Stimulated activated CD4-positive, alpha-beta T cell treated with anti-CD3 and anti-CD28 coated beads, TNF-alpha, amount 100 ng/mL, for 4 hours (primary cell): ENCODE measurements around the gene ARRB2.
"Not testable (repeated sequence)": the region's sequence is repeated elsewhere in the genome, so short reads cannot be mapped to it uniquely, and the experiment has no call there.

Source experiments
- DNase-seq, 3 experiments: peaks; one replicate each; pipeline ENCODE4 v3.0.0-alpha.2; 2020; ENCODE audit warnings: low read depth in 3 of 3

The ARRB2 gene

GRCh38 chr17:4701116-4701515 is 9.3 kb upstream of the ARRB2 start:
- DNase-seq: no peak

DNA sequence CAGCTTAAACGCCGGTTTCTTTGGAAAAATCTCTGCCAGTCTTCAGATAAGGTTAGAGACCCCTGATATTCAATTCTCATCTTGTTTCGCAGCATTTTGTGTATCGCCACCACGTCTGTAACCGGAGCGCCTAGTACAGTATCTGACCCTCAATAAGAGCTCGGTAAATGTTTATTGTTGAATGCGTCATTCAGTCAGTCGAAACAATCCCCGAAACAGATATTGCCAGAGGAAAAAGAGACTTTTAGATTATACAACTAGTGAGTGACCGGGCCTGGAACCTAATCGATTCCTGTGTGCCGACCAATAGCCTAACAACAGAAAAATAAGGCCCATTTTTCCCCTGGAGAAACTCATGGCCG is 7.1 kb upstream of the ARRB2 start:
- DNase-seq: no peak

GRCh38 chr17:4704574-4704907 is 5.9 kb upstream of the ARRB2 start:
- not testable (repeated sequence) for DNase-seq

DNA sequence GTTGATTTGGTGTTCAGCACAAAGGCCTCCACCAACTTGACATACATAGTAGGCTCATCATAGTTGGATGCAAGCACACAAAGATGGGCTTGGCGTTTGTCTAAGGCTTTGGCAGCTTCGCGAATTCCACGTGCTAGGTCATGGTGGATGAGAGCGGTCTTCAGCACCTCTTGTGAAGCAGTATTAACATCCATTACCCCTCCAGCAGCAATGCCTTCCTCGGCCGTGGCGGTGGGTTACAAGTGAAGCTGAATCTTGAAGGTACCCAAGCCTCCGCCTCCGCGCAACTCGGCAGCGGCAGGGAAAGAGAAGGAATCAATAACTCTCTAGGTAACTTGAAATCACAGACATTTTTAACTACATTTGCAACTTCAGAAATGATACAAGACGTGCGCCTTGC is 5.4 kb upstream of the ARRB2 start:
- no peak for DNase-seq

DNA sequence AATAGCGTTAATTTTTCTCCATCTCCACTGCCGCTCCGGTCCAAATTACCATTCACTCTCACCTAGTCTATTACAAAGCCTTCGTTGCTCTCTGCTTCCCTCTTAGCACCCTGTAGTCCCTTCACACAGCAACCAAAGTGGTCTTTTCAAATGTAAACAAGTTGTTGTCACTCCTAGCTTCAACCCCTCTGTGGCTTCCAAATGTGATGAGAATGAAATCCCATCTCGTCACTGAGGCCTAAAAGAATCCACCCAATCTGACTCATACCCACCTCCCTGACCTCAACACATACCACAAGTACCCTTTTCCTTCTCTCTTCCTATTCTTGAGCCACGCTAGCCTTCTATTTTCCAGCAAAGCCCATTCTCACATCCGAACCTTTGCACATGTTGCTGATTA is 4.3 kb upstream of the ARRB2 start:
- DNase-seq: no peak

DNA sequence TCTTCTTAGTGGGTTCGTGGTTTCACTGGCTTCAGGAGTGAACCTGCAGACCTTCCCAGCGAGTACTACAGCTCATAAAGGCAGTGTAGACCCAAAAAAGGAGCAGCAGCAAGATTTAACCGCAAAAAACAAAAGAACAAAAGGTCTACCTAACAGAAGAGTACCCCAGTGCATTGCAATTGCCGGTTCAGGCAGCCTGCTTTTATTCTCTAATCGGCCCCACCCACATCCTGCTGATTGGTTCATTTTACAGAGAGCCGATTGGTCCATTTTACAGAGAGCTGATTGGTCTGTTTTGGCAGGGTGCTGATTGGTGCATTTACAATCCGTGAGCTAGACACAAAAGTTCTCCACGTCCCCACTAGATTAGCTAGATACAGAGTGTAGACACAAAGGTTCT is 2.0 kb upstream of the ARRB2 start:
- DNase-seq: no peak

GRCh38 chr17:4710693-4711634 is 532 bp downstream of the ARRB2 start:
- DNase-seq: no peak

- DNase-seq: no peak
These were observed 1.3 kb downstream of the ARRB2 start for GRCh38 chr17:4711661-4712181.

- DNase-seq: no peak
These were observed 2.1 kb downstream of the ARRB2 start for GRCh38 chr17:4712526-4712925.

DNA sequence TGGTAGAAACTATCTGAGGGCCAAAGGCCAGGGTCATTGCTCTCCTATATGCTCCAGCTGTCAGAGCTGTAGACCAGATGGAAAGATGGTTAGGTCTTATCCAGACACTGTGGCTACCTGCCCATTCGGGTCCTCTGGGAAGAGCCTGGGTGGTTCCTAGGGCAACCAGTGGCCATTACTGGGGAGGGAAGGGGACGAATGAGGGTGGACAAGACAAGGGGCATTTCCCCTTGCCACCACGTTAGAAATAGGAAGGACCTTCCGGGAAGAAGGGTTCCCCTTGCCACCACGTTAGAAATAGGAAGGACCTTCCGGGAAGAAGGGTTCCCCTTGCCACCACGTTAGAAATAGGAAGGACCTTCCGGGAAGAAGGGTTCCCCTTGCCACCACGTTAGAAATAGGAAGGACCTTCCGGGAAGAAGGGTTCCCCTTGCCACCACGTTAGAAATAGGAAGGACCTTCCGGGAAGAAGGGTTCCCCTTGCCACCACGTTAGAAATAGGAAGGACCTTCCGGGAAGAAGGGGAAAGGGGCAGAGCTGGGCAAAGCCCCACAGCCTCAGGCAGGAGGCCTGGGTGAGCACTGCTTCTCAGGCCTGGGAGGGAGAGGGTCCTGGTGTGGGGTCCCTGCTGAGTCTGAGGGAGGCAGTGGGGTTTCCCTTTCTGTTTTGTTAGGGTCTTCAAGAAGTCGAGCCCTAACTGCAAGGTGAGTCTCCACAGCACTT is 4.1 kb downstream of the ARRB2 start:
- DNase-seq: not testable (repeated sequence)

DNA sequence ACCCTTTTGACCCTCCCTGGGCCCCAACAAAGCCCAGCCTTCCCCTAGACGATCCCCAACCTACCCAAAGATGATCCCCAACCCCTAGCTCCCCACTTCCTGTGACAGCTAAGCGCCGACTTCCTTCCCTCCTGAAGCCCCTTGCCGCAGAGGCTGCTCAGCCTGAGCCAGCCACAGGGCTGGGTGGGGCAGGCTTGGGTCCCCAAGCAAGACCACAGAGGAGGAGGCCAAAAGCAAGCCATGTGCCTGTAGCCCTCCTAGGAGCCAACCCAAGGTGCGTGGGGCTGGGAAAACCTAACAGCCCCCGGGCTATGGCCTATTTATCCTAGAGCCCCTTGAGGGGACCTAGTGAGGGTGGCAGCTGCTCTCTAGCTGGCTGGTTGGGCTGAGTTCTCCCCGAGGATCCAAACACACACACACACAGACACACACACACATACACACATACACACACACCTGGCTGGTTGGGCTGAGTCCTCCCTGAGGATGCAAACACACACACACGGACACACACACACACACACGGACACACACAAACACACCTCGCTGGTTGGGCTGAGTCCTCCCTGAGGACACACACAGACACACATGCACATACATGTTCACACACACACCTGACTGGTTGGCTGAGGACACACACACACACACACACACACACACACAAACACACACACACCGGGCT is 4.8 kb downstream of the ARRB2 start:
- DNase-seq: no peak

DNA sequence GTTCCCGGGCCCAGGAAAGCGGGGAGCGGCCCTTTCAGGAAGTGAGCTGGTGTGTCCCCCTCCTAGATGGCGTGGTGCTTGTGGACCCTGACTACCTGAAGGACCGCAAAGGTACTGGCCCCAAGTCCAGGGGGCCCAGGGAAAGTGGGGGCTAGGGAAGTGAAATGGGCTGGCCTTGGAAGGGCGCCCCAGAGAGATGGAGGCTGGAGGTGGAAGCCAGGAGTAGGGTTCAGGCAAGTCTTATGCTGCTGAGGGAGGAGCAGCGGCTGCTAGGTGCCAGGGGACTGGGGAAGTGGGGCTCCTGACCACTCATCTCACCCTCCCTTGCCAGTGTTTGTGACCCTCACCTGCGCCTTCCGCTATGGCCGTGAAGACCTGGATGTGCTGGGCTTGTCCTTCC is 5.6 kb downstream of the ARRB2 start:
- DNase-seq: no peak

DNA sequence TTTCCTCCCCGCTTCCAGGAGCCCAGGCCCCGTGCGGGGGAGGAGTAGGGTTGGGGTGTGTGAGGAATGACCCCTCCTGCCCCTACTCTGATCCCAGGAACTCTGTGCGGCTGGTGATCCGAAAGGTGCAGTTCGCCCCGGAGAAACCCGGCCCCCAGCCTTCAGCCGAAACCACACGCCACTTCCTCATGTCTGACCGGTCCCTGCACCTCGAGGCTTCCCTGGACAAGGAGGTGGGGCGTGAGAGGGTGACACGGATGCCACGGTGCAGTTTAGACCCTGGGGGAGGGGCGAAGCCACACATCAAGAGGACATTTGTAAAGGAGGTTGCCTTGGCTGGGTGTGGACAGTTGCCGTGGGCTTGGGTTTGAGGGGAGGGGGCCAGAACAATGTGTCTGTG is 7.4 kb downstream of the ARRB2 start:
- DNase-seq: no peak

- DNase-seq: no peak
These were observed 7.8 kb downstream of the ARRB2 start for GRCh38 chr17:4718276-4718675.

DNA sequence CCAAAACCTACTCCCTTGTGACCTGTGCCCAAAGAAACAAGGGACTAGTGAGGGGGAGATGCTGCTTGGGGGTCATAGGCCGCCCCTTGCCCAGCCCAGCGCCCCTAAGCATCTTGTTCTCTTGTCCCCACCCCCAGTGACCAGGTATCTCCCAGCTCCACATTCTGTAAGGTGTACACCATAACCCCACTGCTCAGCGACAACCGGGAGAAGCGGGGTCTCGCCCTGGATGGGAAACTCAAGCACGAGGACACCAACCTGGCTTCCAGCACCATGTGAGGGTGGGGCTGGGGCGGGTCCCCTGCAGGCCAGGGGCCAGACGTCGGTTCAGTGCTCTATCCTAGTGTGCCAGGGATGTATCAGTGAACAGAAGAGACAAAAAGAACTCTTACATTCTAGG is 8.7 kb downstream of the ARRB2 start:
- no peak for DNase-seq

DNA sequence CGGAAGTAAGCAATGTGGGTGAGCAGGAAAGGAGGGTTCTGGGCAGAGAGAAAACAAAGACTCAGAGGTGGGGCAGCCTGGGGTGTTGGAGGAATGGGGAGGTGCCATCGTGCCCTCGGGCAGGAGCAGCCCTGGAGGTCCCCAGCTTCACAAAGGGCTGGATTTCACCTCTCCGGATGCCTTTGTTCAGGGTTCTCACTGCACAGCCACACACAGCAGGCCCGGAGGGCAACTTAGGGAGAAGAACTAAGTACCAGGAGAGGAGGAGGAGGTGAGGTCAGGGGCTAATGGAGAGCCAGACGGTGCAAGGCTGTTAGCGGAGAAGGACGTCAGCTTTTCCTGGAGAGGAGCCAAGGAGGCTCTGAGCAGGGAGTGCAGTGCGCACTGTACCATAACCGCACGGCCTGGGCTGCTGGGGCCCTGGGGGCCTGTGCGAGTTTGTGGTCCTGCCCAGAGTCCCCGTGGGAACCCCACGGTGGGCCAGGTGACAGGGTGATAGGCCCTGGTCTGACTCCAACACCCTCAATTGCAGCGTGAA is 9.3 kb downstream of the ARRB2 start:
- DNase-seq: no peak

DNA sequence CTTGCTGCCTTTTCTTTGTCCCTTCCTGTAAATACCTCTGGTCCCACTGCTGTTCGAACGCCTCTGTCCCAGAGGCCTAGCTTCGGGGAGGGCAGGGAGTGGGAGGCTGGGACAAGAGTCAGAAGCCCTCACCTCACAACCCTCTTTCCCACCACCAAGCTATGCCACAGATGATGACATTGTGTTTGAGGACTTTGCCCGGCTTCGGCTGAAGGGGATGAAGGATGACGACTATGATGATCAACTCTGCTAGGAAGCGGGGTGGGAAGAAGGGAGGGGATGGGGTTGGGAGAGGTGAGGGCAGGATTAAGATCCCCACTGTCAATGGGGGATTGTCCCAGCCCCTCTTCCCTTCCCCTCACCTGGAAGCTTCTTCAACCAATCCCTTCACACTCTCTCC is 10.4 kb downstream of the ARRB2 start:
- DNase-seq: no peak

DNA sequence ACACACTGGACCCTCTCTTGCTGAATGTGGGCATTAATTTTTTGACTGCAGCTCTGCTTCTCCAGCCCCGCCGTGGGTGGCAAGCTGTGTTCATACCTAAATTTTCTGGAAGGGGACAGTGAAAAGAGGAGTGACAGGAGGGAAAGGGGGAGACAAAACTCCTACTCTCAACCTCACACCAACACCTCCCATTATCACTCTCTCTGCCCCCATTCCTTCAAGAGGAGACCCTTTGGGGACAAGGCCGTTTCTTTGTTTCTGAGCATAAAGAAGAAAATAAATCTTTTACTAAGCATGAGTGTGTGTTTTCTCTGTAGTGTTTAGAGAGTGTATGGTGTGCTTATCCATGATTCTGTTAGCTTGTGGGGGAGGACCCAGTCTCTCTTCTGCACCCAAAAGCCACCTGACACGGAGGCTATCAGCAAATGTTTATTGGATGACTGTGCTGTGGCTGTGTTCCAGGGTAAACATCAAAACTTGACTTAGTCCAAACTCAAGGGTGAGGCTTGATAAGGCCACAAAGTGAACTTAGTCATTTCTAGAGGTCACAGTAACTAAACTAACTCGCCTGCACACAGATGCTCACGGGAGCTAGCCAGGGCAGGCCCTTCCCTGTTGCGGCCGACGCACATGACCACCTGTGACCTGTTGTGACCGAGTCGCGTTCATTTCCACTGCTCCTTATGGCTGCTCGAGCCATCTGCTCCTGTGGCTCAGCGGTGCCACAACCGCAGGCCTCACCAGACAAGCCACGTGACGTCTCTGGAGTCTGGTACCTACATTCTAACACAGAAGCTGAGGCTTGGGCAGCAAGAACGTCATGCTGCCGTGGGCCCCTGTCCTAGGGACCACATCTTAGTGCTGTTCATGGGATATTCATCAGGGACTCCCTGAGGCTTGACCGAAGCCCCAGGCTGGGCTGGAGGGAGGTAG is 11.0 kb downstream of the ARRB2 start:
- no peak for DNase-seq

DNA sequence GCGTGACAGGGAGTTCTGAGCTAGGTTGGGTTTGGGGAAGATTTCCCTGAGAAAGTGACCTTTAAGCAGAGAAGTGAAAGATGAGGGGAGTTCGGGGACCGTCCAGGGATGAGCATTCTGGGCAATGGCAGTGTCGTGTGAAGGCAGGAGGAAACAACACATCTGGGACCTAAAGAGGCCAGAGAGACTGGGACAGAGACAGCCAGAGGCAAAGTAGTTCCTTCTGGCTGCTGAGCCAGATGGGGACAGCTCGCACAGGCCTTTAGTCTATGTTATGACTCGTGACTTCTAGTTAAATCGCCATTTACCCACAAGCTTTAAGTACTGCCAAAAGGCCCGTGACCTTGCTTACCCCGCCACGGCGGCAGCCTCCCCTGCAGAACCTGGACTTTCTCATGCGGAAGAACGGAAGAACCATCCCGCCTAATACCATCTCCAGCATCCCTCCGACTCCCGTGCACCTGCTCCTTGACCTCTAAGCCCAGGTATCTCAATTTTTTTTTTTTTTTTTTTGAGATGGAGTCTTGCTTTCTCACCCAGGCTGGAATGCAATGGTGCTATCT is 12.3 kb downstream of the ARRB2 start:
- no peak for DNase-seq

- DNase-seq: no peak
These were observed 14.2 kb downstream of the ARRB2 start for GRCh38 chr17:4724650-4725049.
